GM19099 (cell line): ENCODE data around the gene TRIM22.

Experiments
- POLR2A ChIP-seq: IDR thresholded peaks from 3 replicates; pipeline ENCODE4 v1.6.1; 2011; ENCODE audit warnings: low read depth; ENCODE audit not compliant: insufficient read length; ENCODE audit errors: extremely low read depth

TRIM22 gene

DNA sequence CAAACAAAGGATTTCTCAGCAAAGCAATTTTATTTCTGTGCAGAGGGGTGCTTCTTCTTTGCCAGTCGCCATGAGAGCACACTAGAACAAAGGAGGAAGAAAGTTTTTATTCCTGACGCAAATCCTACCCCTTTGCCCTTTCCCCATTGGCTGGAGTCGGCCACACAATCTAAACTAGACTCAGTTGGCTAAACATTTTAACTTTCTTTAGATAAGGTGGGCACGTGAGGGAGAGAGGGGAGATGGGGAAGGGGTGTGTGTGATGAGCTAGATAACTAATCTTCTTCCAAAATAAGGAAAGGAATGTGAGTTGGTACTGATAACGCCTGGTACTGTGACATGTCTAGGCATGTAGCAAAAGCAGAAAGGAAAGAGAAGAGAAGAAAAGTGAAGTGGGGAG, 626 bp downstream of the TRIM22 start:
- no peak for TF ChIP-seq POLR2A

DNA sequence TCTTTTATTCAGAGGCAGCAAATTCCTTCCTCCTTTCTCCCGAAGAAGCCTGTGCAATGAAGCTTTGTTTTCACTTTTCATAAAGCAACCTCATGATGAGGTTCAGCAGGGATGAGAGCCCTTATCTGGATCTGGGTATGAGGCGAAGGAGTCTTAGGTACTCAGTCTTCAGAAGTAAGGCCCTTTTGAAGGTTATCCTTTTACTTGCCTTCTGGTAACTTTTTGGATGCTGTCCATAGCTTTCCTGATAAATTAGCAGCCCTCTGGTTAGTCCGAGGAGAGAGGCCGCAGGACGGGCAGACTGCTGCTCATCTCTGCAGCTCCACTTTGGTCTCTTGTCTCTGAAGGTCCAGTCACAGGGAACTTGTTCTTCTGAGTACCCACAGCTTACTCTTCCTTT, 1.1 kb downstream of the TRIM22 start:
- no peak for TF ChIP-seq POLR2A

DNA sequence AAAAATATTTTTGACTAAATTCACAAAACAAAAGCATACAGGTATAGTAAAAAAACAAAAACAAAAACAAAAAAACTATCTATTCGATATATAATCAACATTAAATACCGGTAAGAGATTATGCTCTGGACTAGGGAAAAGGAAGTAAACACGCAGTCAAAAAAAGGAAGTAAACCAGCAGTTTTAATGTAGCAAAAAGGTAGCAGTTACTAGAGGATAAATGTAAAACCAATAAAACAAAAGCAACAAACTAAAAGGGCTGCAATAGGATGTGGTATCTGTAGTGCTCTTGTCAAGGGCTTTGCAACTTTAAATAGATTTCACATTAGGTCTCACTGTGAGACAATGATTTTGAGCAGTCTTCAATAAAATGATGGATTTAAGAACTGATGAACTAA, 2.4 kb downstream of the TRIM22 start:
- no peak for TF ChIP-seq POLR2A

DNA sequence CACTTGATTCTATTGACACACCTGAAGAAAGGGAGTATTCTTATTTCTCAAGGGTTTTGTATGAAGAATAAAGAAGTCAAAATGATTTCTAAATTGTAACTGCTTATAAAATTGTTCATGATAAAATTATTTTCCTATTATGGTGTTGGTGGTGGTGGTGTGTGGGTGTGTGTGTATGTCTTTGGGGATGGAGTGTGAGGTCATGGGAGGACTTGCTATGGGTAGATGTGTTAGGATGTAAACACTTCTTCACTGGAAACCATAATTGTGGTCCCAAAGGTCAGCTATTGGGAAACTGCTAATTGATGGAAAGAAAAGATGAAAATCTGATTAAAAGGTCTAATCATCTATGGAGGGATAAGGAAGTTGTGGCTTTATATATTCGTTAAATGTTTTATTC, 5.1 kb downstream of the TRIM22 start:
- peak; percentile 17 for TF ChIP-seq POLR2A

DNA sequence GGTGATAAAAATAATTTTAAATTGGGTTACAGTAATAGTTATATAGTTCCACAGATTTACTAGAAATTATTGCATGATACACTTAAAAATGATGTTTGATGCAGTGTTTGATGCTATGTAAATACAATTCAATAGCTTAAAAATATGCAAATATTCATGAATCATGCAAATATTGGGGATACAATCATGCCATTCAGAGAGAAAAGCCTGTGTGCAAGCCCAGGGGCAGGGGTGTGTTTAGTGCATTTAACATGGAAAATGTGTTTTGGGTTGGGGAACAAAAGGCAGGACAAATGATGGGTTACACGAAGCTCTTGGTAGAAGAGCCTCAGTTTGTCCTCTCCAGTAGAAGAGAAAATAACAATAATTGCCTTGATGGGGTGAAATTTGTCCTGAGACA, 6.0 kb downstream of the TRIM22 start:
- no peak for TF ChIP-seq POLR2A

DNA sequence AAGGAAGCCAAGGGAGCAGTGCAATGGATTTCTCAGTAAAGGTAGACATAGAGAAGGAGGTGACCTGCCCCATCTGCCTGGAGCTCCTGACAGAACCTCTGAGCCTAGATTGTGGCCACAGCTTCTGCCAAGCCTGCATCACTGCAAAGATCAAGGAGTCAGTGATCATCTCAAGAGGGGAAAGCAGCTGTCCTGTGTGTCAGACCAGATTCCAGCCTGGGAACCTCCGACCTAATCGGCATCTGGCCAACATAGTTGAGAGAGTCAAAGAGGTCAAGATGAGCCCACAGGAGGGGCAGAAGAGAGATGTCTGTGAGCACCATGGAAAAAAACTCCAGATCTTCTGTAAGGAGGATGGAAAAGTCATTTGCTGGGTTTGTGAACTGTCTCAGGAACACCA, 6.6 kb downstream of the TRIM22 start:
- TF ChIP-seq POLR2A, result no peak

DNA sequence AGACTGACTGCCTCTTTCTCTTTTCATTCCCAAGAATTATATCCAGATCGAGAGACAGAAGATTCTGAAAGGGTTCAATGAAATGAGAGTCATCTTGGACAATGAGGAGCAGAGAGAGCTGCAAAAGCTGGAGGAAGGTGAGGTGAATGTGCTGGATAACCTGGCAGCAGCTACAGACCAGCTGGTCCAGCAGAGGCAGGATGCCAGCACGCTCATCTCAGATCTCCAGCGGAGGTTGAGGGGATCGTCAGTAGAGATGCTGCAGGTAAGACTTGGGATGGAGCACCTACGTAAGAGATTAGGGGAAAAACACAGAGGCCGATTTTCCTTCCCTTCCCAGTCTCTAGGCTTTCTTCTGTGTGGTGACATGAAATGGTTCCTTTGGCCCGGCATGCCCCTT, 8.7 kb downstream of the TRIM22 start:
- TF ChIP-seq POLR2A, result no peak

DNA sequence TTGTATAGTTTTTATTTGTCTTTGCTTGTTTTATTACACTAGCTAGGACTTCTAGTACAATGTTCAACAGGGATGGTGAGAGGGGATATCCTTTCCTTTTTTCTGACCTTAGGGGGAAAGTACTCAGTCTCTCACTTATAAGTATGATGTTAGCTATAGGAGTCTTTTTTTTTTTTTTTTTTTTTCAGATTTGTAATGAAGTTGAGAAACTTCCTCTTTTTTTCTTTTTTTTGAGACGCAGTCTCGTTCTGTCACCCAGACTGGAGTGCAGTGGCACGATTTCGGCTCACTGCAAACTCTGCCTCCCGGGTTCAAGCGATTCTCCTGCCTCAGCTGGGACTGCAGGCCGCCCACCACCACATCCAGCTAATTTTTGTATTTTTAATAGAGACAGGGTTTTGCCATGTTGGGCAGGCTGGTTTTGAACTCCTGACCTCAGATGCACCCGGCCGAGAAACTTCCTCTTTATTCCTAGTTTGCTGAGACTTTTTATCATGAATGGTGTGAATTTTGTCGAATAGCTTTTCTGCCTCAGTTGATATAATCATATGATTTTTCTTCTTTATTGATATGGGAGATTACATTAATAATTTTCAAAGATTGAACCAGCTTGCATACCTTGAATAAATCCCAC, 10.9 kb downstream of the TRIM22 start:
- TF ChIP-seq POLR2A, result no peak

DNA sequence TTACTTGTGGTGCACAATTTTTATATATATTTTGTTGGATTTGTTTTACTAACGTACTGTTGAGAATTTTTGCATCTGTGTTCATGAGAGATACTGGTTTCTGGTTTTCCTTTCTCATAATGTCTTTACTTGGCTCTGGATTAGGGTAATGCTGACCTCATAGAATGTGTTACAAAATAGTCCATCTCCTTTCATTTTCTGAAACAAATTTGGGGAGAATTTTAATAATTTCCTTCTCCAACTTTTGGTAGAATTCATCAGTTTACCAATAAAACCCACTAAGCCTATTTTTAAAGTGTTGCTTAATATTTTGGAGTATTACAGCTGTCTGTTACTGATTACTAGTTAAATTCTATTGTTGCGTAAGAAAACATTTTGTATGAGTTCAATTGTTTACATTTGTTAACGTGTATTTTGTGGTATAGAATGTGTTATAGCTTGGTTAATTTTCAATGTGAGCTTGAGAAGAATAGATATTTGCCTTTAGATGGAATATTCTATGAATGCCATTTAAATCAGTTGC, 11.5 kb downstream of the TRIM22 start:
- TF ChIP-seq POLR2A, result no peak

DNA sequence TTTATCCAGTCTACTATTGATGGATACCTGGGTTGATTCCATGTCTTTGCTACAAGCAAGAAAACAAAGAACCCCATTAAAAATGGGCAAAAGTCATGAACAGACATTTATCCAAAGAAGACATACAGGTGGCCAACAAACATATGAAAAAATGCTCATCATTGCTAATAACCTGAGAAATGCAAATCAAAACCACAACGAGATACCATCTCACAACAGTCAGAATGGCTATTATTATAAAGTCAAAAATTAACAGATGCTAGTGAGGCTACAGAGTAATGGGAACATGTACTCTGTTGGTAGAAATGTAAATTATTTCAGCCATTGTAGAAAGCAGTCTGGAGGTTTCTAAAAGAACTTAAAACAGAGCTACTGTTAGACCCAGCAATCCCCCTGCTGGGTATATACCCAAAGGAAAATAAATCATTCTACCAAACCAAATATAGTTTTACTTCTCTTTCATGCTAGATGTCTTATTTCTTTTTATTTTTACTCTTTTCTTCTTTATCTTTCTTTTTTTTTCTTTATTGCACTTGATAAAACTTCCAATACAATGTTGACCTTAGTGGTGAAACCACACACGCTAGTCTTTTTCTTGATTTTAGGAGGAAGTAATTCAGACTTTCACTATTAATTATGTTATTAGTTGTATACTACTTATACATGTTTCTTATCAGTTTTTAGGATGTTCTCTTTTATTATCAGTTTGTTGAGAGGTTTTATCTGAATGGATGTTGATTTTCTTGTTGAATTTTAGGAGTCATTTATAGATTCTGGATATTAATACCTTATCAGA, 14.3 kb downstream of the TRIM22 start:
- TF ChIP-seq POLR2A, result no peak

DNA sequence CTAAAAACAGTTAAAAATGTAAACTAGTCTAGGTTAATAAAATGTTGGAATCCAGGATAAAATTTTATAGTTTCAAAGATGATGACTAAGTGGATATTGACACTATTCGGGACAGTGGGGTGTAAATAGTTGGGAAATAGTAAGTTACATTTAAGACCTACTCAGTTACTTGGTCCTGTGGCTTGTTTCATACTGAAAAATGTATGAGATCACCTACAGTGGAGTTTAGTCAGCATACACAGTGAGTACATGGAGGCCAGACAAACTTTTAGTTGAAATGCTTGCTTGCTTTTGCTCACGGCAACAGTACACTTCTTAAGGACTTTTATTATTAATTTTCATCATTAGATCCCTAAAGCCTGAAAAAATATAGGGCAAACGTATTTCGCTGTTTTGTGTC, 16.1 kb downstream of the TRIM22 start:
- TF ChIP-seq POLR2A, result no peak

DNA sequence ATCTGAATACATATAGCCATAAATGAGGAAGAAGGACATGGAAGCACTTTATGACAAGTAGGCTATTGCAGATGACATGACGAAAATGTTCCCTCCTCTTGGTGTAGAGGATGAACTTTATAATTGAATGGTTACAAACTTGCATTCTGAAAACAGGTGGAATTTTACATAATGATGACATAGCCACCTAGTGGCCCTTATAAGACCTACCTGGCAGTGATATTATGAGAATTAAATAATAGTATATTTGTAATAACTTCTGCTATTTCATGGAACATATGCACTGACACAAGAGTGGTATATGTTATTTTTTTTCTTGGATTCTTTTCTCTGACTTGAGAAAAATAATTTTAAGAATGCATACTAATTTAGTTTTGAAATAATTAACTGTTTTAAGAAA, 22.9 kb downstream of the TRIM22 start:
- TF ChIP-seq POLR2A, result no peak

DNA sequence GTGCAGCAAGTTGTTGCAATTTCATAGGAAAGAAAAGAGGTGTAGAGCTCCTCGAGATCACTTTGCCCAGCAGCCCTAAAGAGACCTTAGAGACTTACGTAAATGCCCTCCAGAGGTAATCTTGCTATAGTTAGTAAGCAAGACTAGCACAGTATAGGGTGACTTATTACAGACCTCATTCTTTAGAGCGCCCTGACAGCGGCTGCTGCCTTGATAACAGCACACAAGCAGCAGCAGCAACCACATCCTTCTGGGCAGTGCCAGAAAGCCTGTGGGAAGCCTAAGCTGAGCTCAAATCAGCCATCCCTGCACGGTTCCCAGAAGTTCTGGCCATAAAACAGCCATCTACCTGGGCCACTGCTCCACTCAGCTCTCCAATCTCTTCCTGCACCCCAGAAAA, 24.1 kb downstream of the TRIM22 start:
- TF ChIP-seq POLR2A, result no peak

DNA sequence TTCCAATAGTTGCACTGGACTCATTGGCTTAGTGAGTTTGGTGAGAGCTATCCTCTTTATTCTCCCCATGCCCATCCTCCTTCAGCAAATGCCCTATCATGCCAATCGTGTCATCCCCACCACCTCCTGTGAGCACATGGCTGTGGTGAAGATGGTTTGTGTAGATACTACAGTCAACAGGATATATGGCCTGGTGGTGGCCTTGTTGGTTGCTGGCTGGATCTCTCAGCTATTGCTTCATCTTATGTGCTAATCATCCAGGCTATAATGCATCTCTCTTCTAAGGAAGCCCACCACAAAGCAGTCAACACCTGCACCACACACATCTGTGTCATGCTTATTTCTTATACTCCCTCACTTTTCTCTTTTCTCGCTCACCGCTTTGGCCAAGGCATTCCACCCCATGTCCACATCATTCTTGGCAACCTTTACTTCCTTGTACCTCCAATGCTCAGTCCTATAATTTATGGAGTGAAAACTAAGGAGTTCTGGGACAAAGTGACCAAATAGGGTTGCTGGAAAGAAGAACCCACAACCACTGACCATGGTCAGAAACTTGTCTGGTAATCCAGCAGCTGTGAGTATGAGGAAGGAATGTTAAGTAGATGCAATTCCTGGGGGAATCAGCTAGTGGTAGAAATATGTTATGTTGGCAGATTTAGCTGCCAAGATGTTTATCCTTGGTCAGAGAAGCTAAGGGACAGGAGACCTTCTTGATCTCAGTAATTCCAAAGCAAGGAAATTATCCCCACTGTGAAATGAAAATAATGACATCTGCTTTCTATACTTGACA, 30.3 kb downstream of the TRIM22 start:
- TF ChIP-seq POLR2A, result no peak

DNA sequence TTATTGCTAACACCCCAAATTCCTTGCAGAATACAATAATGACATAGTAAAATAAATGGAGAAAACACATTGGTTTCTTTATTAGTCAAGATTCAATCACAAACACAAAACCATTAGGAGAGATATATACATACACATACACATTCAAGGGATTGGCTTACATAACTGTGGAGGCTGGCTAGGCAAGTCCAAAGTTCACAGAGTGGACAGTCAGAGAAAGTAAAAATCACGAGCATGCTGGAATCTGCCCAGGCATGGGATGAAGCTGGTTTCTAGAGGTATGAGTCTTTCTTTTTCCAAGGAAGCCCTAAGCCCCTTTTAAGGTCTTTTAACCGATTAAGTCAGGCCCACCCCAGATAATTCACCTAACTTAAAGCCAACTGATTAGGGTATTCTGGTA, 33.0 kb downstream of the TRIM22 start:
- no peak for TF ChIP-seq POLR2A

DNA sequence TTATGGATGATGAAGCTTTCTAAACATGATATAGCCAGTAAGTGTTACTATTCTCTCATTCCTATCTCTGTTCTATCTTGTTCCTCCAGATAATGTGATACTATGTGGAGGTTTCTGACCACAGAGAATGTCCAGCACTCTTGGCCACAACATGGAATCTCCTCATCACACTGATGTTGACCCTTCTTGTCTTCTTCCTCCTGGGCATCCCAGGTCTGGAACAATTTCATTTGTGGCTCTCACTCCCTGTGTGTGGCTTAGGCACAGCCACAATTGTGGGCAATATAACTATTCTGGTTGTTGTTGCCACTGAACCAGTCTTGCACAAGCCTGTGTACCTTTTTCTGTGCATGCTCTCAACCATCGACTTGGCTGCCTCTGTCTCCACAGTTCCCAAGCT, 36.8 kb downstream of the TRIM22 start:
- TF ChIP-seq POLR2A, result no peak
